ENCODE measurements around the gene HTR3B.

DNA sequence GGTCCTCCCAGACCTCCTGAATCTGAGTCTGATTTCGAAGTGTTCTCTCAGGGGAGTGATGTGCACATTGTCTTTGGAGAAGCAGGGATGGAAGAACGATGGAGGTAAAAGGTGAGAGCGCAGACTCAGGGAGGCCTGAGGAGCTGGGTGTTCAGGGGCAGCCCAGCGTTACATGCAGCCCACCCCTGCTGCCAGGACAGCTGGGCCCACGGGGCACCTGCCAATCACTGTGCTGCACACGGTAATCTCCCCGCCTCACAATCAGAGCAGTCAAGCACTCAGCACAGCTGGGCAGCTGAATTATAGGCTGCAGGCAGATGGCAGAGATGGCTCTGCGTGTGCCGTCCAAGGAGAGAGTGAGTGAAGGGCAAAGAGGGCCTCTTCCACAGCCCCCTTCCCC lies 52.4 kb downstream of the HTR3B start:
- TF ChIP-seq, protein P1, sequence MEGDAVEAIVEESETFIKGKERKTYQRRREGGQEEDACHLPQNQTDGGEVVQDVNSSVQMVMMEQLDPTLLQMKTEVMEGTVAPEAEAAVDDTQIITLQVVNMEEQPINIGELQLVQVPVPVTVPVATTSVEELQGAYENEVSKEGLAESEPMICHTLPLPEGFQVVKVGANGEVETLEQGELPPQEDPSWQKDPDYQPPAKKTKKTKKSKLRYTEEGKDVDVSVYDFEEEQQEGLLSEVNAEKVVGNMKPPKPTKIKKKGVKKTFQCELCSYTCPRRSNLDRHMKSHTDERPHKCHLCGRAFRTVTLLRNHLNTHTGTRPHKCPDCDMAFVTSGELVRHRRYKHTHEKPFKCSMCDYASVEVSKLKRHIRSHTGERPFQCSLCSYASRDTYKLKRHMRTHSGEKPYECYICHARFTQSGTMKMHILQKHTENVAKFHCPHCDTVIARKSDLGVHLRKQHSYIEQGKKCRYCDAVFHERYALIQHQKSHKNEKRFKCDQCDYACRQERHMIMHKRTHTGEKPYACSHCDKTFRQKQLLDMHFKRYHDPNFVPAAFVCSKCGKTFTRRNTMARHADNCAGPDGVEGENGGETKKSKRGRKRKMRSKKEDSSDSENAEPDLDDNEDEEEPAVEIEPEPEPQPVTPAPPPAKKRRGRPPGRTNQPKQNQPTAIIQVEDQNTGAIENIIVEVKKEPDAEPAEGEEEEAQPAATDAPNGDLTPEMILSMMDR (IDR thresholded peaks at IDR 0.05; ENCODE audit: low read depth, low read length, poor library complexity, severe bottlenecking) = no peak
- TF ChIP-seq EZH2phosphoT487 (IDR thresholded peaks at IDR 0.05; ENCODE audit: borderline replicate concordance, low read length) = no peak

All from DOHH2 (cell line).